Measurements from ENCODE around the gene OR51L1. TPM values are rescaled to one million over a fixed set of nuclear protein-coding genes. Genes with fewer than 3 reads are reported as not detected.

Gene OR51L1
- total RNA-seq, 1 donor from 2014 or later = not detected

GRCh38 chr11:5021996-5022395 lies 27.3 kb downstream of the OR51L1 start:
- Mint-ChIP-seq H3K27ac (ENCODE audit: unreplicated experiment) (no peak overlapping the region), H3K4me1 (ENCODE audit: low read depth, unreplicated experiment) (no peaks in the 10 kb centered on the region), H3K4me3 (ENCODE audit: unreplicated experiment) (no peak overlapping the region), H3K9me3 (ENCODE audit: unreplicated experiment) (peaks cover 9% of the 10 kb centered on the region), H3K27me3 (ENCODE audit: low read depth, unreplicated experiment) (no peaks in the 10 kb centered on the region), H3K36me3 (ENCODE audit: low read depth, unreplicated experiment) (no peaks in the 10 kb centered on the region)
- Histone ChIP-seq H3K4me1 (ENCODE audit: insufficient read depth, low read length) (no peaks in the 10 kb centered on the region), H4K20me1 (ENCODE audit: insufficient read depth, low read length) (no peaks in the 10 kb centered on the region), H2AFZ (ENCODE audit: low read depth, low read length) (no peak overlapping the region), H3K27ac (ENCODE audit: low read depth, low read length) (no peak overlapping the region), H3K36me3 (ENCODE audit: insufficient read depth, low read length) (no peaks in the 10 kb centered on the region), H3K79me2 (ENCODE audit: insufficient read depth, low read length) (no peaks in the 10 kb centered on the region), H3K4me3 (ENCODE audit: insufficient read depth, low read depth, low read length) (no peak overlapping the region), H3K4me2 (ENCODE audit: low read length) (no peak overlapping the region), H3K9ac (ENCODE audit: low read length) (no peak overlapping the region), H3K9me3 (ENCODE audit: insufficient read depth, low read depth, low read length) (no peaks in the 10 kb centered on the region), H3K27me3 (ENCODE audit: insufficient read depth, low read length) (no peaks in the 10 kb centered on the region)
- no peak for TF ChIP-seq EZH2 (IDR thresholded peaks at IDR 0.05; ENCODE audit: insufficient read depth, low read length)
- no peak for TF ChIP-seq CTCF (IDR thresholded peaks at IDR 0.05; ENCODE audit: insufficient read depth, low read depth, low read length)
- no peak for FAIRE-seq
- no peak for DNase-seq (ENCODE audit: low read depth)

GRCh38 chr11:5036669-5037068 lies 42.0 kb downstream of the OR51L1 start:
- Histone ChIP-seq H3K9ac (ENCODE audit: low read length) (no peak overlapping the region), H4K20me1 (ENCODE audit: insufficient read depth, low read length) (no peaks in the 10 kb centered on the region), H3K27ac (ENCODE audit: low read depth, low read length) (no peak overlapping the region), H3K79me2 (ENCODE audit: insufficient read depth, low read length) (no peaks in the 10 kb centered on the region), H3K27me3 (ENCODE audit: insufficient read depth, low read length) (no peaks in the 10 kb centered on the region), H3K4me1 (ENCODE audit: insufficient read depth, low read length) (no peaks in the 10 kb centered on the region), H3K4me2 (ENCODE audit: low read length) (no peak overlapping the region), H3K4me3 (ENCODE audit: insufficient read depth, low read depth, low read length) (no peak overlapping the region), H3K36me3 (ENCODE audit: insufficient read depth, low read length) (no peaks in the 10 kb centered on the region), H3K9me3 (ENCODE audit: insufficient read depth, low read depth, low read length) (no peaks in the 10 kb centered on the region), H2AFZ (ENCODE audit: low read depth, low read length) (no peak overlapping the region)
- FAIRE-seq (no peak), DNase-seq (ENCODE audit: low read depth) (no peak)
- no peak overlapping the region for H3K4me3 Mint-ChIP-seq (ENCODE audit: unreplicated experiment)
- H3K9me3 Mint-ChIP-seq (ENCODE audit: unreplicated experiment) = no peaks in the 10 kb centered on the region
- H3K4me1 Mint-ChIP-seq (ENCODE audit: low read depth, unreplicated experiment) = peaks cover 12% of the 10 kb centered on the region
- TF ChIP-seq EZH2 (IDR thresholded peaks at IDR 0.05; ENCODE audit: insufficient read depth, low read length) (no peak), CTCF (IDR thresholded peaks at IDR 0.05; ENCODE audit: insufficient read depth, low read depth, low read length) (no peak)
- no peaks in the 10 kb centered on the region for H3K27me3 Mint-ChIP-seq (ENCODE audit: low read depth, unreplicated experiment)
- no peaks in the 10 kb centered on the region for H3K36me3 Mint-ChIP-seq (ENCODE audit: low read depth, unreplicated experiment)
- no peak overlapping the region for H3K27ac Mint-ChIP-seq (ENCODE audit: unreplicated experiment)

GRCh38 chr11:5037926-5038325 lies 43.3 kb downstream of the OR51L1 start:
- peaks cover 14% of the 10 kb centered on the region for H3K4me1 Mint-ChIP-seq (ENCODE audit: low read depth, unreplicated experiment)
- TF ChIP-seq CTCF (IDR thresholded peaks at IDR 0.05; ENCODE audit: insufficient read depth, low read depth, low read length) (no peak), EZH2 (IDR thresholded peaks at IDR 0.05; ENCODE audit: insufficient read depth, low read length) (no peak)
- no peaks in the 10 kb centered on the region for H3K36me3 Mint-ChIP-seq (ENCODE audit: low read depth, unreplicated experiment)
- H3K9ac ChIP-seq (ENCODE audit: low read length) = no peak overlapping the region
- H3K79me2 ChIP-seq (ENCODE audit: insufficient read depth, low read length) = no peaks in the 10 kb centered on the region
- H3K36me3 ChIP-seq (ENCODE audit: insufficient read depth, low read length) = no peaks in the 10 kb centered on the region
- H2AFZ ChIP-seq (ENCODE audit: low read depth, low read length) = no peak overlapping the region
- no peak overlapping the region for H3K27ac ChIP-seq (ENCODE audit: low read depth, low read length)
- no peak overlapping the region for H3K4me2 ChIP-seq (ENCODE audit: low read length)
- no peaks in the 10 kb centered on the region for H3K4me1 ChIP-seq (ENCODE audit: insufficient read depth, low read length)
- no peaks in the 10 kb centered on the region for H3K9me3 ChIP-seq (ENCODE audit: insufficient read depth, low read depth, low read length)
- no peaks in the 10 kb centered on the region for H4K20me1 ChIP-seq (ENCODE audit: insufficient read depth, low read length)
- DNase-seq (ENCODE audit: low read depth) = no peak
- H3K27ac Mint-ChIP-seq (ENCODE audit: unreplicated experiment) = no peak overlapping the region
- H3K27me3 Mint-ChIP-seq (ENCODE audit: low read depth, unreplicated experiment) = no peaks in the 10 kb centered on the region
- FAIRE-seq = no peak
- no peak overlapping the region for H3K4me3 ChIP-seq (ENCODE audit: insufficient read depth, low read depth, low read length)
- no peak overlapping the region for H3K4me3 Mint-ChIP-seq (ENCODE audit: unreplicated experiment)
- no peaks in the 10 kb centered on the region for H3K9me3 Mint-ChIP-seq (ENCODE audit: unreplicated experiment)
- H3K27me3 ChIP-seq (ENCODE audit: insufficient read depth, low read length) = no peaks in the 10 kb centered on the region
